RPMI8226 (cell line): ENCODE data around the gene CHRM1.

ENCODE experiments used
- DNase-seq: peaks from one replicate; pipeline ENCODE4 v3.0.0-alpha.2; 2015

CHRM1 gene

DNA sequence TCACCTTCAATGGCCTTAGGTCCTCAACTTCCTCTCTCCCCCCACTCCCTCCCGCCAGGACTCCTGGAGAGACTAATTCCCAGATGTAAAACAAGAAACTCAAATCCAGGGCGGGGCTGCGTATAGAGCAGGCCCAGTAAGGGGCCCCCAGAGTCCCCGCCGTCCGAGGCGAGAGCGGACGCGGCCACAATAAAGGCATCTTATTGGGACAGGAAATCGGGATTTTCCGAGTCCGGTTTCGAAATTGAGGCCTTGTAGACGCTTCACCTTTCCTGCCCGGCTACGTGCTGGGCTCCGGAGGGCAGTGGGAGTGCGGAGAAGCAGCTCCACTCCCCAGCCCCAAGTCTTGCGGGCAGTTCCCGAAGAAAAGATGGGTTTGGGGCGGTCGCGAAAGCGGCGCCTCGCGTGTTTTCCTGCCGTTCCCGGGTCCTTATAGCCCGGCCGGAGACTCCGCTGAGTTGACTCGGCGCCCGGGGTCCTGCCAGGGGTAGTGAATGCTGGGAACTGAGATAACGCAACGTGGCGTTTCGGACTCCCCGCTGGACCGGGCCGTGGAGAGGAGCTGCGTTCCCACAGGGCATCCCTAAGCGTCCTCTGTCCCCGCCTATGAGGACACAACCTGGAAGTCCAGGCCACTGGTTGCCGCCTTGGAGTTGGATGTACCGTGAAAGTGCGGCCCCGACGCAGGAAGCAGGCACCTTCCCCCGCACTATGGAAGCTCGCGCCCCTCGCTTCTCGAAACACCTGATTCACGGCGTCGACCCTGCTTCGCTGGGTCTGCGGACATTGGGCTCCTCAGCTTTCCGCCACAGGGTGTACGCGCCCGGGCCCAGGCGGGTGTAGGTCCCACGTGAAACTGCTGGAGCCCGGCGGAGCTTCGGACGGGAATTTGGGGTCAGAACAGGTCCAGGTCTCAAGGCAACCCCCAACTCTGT, 4.8 kb upstream of the CHRM1 start:
- DNase-seq: no peak

DNA sequence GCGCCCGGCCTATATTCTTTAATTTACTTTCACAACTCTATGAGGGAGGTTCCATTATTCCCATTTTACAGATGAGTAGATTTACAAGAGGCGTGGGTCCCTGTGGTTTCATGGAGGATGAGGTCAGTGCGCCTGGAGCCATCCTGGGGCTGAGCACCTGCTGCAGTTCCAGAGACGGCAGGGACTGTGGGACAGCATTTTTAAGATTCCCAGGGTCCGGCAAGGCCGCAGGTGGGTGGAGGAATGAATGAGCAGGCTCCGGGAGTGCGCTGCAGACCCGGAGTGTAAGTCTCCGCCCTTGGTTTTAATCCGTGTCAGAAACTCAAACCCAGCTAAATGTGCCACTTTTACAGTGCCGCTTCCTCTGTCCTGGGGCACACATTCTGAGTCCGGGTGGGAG, 4.1 kb upstream of the CHRM1 start:
- no peak for DNase-seq

DNA sequence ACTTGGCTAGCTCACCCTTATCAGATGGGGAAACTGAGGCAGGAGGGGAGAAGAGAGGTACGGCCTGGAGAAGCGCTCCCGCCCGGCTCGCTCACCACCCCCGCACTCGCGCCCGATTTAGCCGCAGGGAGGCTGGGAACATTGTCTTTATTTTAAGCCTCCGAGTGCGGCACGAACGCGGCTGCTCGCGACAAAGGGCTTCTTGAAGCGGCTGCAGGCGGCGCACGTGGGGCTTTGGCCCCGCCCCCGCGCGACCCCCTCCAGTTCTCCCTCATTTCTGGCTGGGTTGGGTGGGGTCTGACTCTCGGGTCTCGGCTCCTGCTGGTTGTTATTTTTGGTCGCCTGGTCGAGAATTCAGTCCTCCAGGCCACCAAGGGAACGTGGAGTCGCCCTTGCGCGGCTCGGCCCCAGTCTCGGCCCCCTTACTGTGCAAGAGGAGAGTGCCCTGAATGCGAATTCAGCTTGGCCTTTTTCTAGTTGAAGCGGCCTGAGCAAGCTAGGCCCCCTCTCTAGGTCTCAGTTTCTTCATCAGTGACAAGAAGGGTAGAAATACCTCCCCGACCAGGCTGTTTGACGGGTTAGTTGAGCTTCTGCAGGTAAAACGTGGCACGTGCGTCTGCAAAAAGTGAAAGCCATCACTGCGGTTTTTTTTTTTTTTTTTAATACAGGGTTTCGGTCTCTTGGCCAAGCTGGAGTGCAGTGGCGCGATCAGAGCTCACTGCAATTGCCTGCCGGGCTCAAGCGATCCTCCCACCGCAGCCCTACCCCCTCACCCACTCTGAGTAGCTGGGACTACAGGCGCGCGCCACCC, 2.6 kb upstream of the CHRM1 start:
- DNase-seq: peak; percentile 78

DNA sequence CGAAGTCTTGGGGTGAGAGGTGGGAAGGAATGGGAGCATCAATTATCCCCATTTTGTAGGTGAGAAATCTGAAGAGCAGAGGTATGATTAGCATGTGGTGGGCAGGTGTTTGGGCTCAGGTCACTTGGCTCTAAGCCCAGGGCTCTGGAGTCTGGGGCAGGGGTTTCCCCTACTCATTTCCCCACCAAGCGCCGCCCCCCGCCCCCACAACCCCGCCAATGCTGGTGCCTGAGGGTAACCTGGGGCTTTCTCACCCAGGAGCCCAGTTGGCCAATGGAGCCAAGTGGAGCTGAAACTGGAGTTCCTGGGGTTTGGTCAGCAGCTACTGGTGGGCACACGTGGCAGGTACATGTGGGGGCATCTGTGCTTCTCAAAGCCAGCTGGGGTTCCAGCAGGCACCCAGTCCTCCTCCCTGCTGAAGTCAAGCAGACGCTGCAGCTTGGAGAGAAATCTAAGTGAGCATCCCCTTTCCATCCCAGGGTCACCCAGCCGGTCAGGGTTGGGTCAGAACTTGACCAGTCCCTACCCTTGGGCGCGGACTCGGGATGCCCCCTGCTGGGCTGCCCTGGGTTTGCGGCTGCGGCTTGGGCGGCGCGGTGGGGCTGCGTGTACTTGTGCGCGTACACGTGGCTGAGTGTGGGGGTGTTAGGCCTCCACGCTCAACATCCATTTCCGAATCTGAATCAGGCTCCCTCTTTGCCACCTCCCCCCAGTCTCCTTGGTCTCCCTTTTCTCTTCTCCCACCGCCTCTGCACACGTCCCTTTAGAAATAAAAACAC, 1.7 kb upstream of the CHRM1 start:
- DNase-seq: peak; percentile 45

DNA sequence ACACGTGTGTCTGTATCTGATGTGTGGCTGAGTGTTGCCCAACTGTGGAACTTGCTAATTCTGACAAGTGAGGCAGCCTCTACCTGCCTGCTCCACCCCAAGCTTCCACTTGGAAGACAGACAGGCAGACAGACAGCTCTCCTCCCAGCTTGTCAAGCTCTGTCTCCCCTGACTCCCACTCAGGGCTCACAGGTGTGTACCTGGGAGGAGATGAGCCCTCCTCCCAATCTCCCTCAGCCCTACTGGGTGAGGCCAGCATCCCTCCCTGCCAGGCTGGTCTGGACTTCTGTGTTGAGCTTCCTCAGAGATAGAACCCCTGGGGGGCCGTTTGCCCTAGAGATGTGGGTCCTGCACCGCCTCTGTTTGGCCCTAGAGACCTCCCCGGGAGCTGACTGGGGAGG, 1.0 kb upstream of the CHRM1 start:
- no peak for DNase-seq

DNA sequence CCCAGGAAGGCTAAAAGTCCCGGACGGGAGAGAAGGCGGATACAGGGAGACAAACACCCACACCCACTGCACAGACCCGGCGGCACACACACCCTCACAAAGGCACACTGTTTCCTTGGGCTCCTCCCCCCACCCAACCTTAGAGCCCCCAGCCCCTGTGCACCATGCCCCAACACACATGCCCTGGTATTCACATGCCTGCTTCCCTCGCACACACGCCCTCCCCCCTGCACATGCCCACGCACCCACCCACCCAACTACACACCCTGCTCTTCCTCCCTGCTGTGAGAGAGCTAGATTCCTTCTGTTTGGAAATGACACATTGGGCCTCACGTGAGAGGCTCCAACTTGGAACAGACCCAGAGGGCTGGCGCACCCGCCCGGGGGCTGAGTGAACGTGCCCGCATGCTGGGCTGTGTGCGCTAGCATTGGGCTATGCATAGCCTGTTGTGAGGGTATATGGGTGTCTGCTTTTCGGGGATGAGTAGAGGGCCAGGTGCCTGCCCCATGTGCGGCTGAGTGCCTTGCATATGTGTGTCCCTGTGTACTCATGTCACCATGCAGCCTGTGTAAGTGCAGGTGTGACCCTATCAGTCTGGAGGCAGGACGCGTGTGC, 518 bp upstream of the CHRM1 start:
- peak; percentile 25 for DNase-seq

DNA sequence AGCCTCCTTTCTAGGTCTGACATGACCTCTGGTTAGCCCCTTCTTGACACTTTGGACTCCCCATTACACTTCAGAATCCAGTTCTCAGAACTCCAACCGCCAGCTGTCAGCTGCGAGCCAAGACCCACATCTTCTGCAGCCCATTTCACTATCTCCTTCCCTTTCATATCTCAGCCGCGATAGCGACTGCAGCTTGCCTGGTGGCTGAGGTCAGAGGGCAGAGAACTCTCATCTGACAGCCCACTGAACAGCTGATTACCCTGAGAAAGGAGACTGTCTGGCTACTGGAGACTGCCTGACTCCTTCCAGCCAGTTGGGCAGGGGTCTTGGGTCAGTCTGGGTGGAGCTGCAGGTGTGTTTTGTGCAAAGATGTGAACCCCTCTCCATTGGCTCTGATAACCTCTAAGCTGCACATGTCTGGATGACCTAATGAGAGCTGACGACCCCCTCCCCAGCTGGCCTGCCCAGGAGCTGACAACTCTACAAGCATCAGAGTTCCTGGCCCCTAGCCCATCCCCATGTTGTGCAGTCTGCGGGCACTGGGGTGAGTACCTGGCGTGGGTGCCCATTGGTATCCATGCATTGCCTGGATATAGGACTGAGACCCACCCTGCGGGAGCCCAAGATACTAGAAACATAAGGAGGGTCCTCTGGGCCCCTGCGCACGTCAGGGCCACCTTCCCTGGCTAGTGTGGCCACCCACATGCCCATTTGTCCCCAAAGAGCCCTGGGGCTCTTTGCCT, 1.1 kb downstream of the CHRM1 start:
- no peak for DNase-seq

DNA sequence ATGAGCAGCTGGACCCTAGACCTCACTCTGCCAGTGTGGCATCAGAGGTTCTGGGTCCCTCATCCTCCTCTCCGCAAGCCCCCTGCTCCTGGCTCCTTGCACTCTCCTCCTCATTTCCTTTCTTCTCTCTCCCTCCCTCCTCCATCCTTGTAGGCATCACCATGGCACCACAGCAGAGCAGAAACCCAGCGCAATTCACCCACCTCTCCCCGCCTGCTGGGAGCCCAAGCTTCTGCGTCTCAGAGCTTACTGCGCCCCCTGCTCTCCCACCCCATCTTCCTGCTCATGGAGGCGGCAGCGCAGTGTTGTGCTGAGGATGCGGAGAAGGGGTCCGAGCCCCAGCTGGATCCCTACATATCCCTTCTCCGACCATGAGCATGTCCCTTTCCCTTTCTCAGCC, 1.7 kb downstream of the CHRM1 start:
- DNase-seq: no peak

DNA sequence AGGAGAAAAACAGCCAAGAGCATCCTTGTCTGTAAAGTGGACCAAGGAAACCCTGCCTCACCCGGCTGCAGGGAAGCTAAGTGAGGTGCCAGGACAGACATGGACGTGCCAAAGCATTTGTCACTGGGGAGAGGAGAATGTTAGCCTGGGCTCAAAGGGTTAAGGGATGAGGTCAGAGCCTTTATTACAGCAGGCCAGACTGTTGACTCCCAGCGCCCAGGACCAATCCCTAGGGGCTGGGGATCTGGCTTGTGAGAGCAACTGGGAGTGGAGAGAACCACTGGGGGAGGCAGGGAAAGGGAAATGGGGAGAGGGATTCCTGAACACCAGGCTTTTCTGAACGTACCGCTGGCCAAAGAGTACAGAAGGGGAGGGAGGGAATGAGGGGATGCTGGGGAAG, 2.6 kb downstream of the CHRM1 start:
- DNase-seq: no peak

DNA sequence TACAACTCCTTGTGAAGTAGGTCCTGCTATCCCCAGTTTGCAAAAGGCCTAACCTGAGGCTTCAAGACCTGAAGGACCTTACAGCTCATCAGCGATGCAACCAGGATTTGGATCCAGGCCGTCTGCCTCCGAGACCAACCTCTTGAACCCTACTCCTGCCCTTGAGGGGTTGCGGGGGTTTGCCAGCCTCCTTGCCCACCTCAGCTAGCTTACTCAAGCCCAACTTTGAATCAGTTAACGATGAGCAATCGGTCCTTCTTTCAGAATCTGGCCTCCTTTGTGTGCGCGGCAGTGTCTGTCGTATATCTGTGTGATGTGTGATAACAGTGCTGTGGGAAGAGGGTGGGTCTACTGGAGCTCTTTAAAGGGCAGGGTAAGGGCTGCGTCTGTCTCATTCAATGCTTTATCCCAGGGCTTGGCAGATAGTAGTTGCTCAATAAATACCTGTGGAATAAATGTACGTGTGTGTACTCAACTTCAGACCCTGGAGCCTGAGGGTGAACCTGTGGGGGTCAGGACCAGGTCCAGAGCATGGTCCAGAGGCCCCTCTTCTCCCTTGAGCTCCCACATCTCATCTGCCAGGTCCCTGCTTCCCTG, 3.2 kb downstream of the CHRM1 start:
- DNase-seq: no peak

DNA sequence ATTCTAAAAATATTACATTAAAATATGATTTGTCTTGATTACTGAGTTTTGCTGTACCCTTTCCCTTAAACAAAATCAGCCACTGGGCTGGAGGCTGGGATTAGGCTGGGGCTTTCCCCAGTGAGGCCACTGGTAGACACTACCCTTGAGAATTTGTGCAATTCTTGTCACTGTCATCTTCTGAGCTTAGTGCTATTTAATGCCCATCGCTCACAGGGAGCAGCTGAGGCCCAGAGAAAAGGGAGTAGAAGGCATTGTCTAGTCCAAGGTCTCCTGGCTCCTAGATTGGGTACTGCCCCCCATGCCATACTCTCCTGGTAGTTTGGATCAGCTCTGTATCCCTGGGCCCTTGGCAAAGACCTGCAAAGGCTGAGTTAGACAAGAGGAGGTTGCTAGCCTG, 6.7 kb downstream of the CHRM1 start:
- DNase-seq: no peak

DNA sequence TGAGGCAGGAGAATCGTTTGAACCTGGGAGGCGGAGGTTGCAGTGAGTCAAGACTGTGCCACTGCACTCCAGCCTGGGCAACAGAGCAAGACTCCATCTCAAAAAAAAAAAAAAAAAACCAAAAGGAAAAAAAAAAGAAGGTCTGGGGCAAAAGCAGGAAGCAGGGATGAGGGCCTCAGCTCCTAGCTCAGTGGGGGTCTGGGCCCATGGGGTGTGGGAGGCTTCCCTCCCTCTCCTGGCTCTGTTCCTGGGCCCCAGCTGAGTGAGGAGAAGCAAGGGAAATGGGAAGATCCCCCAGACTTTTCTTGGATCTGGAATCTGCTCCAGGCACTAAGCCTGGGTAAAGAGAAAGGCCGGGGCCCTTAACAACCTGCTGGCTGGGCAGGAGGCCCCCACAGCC, 8.9 kb downstream of the CHRM1 start:
- DNase-seq: no peak

DNA sequence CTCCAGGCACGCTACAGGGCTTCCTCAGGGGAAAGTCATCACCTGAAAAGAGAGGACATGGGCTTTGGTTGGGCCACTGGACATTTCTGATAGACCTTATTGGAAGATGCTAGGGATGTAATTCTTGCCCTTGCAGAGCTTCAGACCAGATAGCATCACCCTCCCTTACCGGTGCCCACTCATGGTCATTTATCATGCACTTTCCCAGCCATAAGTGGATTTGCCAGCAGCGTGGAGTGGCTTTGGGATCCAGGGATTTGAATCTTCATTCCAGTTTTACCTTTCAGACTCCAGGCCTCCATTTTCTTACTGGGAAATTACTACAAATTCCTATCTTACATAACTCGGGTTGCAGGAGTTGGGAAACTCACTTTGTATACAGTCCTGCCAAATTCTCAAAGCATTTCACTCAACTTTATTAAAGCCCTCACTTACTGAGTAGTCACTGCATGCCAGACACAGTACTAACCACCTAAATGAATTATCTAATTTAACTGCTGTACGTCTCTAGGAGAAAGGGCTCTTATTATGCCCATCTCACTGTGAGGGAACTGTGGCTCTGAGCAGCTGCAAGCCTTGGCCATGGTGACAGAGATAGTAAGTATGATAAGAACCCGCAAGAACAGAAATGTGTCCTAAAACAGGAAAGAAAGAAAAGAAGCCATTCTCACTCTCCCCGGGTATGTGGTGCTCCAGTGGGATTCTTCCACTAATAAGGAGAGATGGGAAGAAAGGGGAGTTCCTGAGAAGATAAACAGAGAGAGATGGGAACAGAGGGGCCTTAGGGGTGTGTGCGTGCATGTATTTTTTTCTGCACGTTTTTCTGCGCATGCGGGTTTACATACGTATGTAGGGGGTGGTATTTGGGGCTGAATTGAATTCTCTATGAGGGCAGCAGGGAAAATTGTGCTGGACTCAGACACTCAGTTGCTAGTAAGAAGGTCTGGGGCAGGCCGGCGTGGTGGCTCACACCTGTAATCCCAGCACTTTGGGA, 9.7 kb downstream of the CHRM1 start:
- no peak for DNase-seq

DNA sequence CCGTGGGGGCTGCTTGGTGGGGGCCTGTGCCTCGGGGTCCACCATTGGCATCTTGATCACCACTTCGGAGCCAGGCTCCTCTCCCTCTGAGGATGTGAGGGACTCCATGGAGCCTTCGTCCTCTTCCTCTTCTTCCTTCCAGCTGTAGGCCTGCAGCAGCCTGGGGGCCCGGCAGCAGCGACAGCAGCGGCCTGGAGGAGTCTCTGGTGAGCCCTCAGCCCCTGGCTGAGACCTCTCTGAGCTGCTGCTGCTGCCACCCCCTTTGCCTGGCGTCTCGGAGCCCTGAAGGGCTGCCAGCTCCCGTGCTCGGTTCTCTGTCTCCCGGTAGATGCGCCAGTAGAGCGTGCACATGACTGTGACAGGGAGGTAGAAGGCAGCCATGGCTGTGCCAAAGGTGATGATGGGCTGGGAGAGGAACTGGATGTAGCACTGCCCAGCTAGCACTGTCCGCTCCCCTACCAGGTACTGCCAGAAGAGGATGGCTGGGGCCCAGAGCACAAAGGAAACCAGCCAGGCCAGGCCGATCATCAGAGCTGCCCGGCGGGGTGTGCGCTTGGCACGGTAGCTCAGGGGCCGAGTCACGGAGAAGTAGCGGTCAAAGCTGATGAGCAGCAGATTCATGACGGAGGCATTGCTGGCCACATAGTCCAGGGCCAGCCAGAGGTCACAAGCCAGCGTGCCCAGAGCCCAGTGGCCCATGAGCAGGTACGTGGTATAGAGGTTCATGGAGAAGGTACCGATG, 10.9 kb downstream of the CHRM1 start:
- DNase-seq: no peak

DNA sequence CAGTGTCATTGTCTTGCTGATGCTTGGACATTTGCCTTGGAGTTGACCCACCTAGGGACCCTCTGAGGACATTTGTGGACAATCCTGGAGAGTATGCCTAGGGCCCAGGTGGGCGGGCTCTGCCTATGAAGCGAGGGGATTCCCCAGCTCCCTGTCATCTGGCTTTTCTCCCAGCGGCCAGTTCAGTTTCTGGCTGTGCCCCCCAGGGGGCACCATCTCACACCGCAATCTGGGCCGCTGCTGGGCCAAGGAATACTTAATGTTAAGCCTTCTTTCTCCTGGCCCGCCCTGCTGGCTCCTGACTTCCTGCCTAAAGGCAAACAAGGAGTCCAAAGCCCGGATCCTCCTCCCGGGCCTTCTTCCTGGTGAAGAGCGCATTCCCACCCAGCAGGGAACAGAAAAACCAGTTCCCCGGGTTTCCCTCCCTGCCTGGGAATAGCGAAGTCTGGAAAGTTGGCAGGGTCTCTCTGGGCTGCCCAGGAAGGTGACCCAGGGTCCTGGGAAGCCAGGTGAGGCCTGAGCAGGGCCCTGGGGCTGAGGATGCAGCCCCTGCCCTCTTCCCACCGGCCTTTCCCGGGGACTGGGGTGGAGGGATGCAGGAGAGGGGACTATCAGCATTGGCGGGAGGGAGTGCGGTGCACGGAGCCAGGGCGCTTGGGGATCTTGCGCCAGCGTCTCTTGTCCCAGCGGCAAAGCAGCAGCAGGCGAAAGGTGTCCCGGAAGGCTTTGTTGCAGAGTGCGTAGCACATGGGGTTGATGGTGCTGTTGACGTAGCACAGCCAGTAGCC, 11.9 kb downstream of the CHRM1 start:
- DNase-seq: peak; percentile 75

DNA sequence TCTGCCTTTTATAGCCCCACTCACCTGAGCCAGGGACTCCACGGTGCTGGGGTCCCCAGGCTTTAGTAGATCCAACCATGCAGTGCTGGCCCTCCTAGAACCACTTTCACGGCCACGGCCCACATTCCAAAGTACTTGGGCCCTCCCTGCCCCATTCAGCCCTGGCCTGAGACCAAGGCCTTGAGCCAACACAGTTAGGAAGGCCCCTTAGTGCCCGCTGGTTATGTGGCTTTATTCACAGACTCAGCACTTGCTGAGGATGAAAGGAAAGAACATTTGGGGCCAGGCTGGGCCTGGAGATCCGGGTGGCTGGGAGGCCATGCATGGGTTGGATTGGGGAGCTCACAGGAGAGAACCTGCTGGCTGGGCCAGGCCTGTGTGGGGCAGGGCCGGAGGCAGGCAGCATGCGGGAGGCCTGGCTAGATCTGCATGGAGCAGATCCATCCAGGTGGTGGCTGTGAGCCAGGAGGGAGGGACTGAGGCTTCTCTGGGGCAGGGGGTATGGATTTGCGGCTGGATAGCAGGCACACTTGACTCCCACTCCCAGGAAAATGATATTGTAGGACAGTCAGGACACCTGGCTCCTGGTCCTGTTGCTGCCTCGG, 12.6 kb downstream of the CHRM1 start:
- DNase-seq: no peak

DNA sequence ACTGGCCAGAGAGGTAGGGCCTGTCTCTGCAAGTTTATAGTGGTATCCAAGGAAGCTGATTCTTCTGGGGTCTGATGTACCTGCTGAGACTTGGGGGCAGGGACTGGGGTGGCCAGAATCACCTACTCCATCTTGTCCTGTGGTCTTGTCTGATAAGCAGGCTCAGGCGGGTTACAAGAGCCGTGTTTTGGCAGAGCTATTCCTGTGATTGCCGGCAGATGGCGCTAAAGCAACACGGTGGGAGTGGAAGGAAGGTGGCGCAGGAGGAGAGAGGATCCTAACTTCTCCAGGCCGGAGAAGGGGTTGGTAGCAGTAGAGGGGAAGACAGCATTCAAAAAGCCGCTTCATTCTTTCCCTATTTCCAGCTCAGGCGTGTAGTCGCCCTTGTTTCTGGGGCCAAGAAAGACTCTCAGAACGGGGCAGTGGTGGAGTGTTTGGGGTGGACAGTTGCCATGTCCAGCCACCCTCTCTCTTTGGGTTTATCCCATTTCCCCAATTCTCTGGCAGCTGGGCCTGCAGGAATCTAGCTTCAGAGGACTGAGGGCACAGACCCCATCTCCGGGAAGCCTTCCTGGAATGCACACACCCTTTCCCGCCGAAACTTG, 15.1 kb downstream of the CHRM1 start:
- DNase-seq: peak; percentile 83

DNA sequence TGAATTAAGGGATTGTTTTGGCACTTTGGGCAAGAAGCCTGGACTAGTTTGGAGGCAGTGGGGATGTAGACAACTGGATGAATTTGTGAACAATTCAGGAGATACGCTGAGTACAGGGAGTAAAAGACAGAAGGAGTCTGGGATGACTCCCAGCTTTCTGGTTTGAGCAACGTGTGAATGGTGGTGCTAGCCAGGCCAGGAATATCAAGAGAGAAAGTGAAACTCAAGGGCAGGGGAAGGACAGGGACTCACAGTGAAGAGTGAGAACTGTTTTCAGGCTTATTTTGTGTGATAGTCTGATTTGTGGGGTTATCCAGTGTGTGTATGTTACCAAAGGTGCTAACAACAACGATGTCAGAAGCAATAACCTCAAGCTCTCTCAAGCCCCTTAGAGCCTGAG, 15.9 kb downstream of the CHRM1 start:
- DNase-seq: no peak
